Stimulated activated CD4-positive, alpha-beta T cell treated with anti-CD3 and anti-CD28 coated beads, TNF-alpha, amount 100 ng/mL, for 1 hour (primary cell): ENCODE measurements around the gene FXYD5.
"Not testable (repeated sequence)": the region's sequence is repeated elsewhere in the genome, so short reads cannot be mapped to it uniquely, and the experiment has no call there.

Source experiments
- DNase-seq, 3 donors: peaks; one replicate each; pipeline ENCODE4 v3.0.0-alpha.2; 2020; ENCODE audit warnings: low read depth in 3 of 3, low spot score in 1 of 3

Gene FXYD5

DNA sequence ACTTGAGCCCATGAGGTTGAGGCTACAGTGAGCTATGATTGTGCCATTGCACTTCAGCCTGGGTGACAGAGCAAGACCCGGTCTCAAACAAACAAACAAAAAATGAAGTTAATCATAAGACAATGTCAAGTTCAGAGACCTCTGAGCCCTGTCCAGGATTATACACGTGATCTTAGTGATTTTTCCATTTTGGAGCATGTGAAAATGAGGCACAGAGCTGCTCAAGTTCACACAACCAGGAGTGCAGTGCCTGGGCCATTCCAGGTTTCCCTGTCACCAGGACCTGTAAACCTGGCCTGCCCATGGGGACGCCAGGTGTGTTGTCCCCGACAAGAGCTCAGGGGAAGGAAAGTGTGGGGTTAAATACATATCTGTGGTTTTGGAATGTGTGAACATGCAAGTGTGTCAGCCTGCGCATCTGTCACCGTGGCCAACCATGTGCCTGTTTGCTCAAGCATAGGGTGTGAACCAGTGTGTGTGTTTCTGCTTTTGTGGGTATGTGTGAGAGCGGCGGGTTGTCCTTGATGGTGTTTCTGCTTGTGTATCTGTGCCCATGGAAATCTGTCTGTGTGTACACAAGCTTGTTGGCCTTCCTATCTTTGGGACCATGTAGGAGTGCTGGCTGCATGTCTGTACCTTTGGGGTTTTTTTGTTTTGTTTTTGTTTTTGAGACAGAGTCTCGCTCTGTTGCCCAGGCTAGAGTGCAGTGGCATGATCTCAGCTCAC is 17.4 kb upstream of the FXYD5 start:
- DNase-seq = no peak

- no peak for DNase-seq
Measured at GRCh38 chr19:35138305-35138892, 16.1 kb upstream of the FXYD5 start, which contains the start of gene FXYD1. TSS of gene FXYD1 (plus strand) at chr19:35138824. CDS start at chr19:35140080, 1,256 bp downstream.

DNA sequence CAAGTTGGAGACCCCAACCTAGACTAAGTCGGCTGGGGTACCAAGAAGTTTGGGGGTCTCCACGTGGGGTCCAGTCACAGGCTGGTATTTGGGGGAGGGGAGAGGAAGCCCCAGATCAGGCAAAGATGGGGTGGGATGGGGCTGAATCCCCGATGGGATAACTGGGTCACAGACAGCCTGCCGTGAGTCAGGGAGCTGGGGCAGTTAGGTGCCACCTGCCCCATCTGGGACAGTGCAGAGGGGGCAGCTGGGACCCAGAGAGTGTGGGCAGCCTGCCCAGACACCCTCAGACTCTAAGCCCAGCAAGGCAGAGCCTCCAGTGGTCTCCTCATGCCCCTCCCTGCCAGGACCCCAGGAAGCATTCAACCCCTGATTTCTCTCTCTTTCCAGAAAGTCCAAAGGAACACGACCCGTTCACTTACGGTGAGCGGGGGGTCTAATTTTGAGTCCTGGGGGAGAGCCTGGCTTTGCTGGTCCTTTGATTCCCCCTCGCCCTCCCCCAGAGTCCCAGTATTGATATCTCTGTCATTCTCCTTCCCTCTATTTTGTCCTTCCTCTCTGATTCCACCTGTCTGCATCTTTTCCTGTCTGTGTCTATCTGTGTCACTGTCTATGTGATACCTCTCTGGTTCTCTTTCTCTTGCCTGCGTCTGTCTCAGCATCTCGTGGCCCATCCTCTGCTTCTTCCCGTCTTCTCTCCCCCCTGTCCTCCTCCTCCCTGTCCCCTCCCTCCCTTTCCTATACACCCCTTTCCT is 14.2 kb upstream of the FXYD5 start:
- no peak for DNase-seq

- peak; percentile 92 to 99 (median 95) for DNase-seq
Measured at GRCh38 chr19:35140962-35141836, 13.3 kb upstream of the FXYD5 start.

DNA sequence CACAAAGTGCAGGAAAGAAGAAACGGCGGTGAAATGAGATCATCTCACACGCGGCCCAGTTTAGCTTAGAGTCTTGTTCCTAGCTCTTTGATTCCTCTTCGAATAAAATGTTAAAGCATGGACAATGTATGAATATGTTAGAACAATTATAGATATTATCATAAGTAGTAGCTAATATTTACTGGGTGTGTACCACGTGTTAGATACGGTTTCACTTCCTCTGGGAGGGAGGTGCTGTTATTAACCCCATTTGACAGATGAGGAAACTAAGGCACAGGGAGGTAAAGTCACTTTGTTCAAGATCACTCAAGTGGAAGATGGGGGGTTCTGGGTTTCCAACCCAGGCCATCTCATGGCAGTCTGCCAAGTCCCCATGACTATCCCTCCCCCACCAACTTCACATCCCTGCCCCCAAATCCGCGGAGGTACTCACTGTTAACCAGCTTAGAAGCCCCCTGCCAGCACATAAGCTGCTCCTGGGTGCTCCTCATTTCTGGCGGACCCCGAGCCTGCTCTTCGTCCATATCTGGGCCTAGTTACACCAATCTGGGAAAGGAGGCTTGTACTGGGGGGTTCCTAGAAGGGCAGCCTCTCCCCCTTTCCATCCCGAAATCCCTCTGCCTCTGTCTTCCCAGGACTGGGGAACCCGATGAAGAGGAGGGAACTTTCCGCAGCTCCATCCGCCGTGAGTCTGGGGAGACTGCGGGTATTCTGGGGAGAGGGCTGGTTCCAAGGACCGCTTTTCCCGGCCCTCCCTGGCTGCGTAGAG is 12.5 kb upstream of the FXYD5 start:
- DNase-seq = no peak

- DNase-seq = peak; percentile 58 to 62 (median 59)
Measured at GRCh38 chr19:35142606-35143230, 11.8 kb upstream of the FXYD5 start.

GRCh38 chr19:35143231-35143715 is 11.3 kb upstream of the FXYD5 start, which contains the start of gene FXYD7:
TSS of gene FXYD7 (plus strand) at chr19:35143255. CDS start at chr19:35143334, 79 bp downstream.
- no peak for DNase-seq

GRCh38 chr19:35143818-35144217 is 10.7 kb upstream of the FXYD5 start:
- no peak for DNase-seq

GRCh38 chr19:35144259-35144599 is 10.3 kb upstream of the FXYD5 start:
- no peak for DNase-seq

DNA sequence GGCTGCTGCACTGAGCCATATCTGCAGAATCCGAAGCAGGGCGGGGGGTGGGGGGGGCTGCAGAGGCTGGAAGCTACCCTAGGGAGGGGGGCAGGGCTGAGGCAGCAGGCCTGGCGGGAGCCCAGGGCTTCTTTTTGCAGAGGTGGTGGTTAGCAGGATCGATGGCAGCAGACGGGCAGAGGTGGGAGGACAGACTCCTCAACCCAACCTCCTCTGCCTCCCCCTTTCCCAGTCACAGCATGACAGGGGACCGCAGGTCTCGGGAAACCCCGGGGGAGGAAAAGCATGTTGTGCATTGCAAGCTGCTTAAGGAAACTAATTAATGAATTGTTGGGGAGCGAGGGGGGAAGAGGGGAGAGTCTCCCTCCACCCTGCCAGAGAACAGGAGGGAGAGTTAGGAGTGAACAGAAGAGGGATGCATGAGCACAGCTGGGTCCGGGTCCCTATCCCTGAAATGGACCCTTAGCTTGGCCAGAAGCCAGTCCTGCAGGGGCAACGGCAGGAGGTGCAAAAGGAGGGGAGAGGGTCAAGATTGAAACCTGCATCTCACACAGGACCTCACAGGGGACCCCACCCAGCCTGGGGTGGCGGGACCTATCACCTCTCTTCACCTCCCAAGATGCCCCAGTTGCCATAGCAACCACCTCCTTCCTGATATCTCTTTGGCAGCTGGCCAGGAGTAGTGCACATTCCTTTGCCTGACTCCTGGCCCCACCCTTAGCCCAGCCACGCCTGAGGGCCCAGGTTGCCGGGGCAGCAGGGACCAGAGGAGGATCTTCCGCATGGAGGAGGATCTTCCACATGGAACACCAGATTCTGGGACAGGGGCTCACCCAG is 9.7 kb upstream of the FXYD5 start:
- DNase-seq = no peak

- DNase-seq = no peak
Measured at GRCh38 chr19:35146746-35147459, 7.6 kb upstream of the FXYD5 start.

DNA sequence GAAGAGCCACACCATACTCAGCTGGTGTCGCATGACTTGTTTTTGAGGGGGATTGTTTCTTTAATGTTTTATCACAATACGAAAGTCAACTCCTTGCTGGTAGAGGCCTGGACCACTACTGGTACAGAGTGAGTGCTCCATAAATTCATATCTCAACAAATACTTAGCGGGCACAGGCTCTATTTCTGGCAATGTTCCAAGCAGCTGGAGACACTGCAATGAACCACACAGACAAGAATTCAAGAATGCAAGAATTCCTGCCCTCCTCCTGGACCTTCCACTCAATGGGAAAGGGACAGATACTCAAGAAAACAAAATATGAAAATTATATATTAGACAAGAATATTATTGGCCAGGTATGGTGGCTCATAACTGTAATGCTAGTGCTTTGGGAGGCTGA is 5.1 kb upstream of the FXYD5 start:
- no peak for DNase-seq

GRCh38 chr19:35150445-35150844 is 4.1 kb upstream of the FXYD5 start:
- no peak for DNase-seq

DNA sequence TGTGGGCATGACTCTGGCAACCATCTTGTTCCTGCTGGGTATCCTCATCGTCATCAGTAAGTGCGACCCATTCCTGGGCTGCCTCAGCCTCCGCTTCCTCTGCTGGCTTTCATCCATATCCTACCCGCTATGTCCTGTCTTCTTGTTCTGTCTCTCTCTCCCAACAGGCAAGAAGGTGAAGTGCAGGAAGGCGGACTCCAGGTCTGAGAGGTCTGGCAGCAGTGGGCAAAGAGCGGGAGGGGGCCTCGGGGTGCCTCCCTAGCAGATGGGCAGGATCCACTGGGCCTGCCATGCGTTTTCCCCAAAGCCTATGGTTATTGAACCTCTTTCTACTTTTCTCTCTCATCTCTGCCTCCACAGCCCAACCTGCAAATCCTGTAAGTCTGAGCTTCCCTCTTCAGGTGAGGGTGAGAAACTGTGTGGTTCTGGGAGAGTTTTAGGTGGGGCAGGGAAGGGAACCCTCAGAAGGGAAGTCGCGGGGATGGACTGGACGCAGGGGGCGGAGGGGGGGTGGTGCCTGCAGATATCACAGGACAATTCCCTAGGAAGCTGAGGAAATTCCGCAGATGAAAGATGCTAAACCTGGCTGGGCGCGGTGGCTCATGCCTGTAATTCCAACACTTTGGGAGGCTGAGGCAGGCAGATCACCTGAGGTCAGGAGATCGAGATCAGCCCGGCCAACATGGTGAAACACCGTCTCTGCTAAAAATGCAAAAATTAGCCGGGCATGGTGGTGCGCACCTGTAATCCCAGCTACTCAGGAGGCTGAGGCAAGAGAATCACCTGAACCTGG is 3.1 kb upstream of the FXYD5 start:
- DNase-seq = no peak

DNA sequence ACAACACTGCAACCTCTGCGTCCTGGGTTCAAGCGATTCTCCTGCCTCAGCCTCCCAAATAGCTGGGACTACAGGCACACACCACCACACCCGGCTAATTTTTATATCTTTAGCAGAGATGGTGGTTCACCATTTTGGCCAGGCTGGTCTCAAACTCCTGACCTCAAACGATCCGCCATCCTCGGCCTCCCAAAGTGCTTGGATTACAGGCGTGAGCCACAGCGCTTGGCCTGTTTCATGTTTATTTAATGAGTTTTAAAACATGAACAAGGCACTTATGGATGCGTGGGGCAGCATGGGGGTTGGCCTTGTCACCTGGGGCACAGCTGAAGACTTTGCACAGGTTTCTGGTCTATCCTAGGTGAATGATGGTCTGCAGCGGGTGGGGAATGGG is 1.4 kb upstream of the FXYD5 start:
- not testable (repeated sequence) for DNase-seq

DNA sequence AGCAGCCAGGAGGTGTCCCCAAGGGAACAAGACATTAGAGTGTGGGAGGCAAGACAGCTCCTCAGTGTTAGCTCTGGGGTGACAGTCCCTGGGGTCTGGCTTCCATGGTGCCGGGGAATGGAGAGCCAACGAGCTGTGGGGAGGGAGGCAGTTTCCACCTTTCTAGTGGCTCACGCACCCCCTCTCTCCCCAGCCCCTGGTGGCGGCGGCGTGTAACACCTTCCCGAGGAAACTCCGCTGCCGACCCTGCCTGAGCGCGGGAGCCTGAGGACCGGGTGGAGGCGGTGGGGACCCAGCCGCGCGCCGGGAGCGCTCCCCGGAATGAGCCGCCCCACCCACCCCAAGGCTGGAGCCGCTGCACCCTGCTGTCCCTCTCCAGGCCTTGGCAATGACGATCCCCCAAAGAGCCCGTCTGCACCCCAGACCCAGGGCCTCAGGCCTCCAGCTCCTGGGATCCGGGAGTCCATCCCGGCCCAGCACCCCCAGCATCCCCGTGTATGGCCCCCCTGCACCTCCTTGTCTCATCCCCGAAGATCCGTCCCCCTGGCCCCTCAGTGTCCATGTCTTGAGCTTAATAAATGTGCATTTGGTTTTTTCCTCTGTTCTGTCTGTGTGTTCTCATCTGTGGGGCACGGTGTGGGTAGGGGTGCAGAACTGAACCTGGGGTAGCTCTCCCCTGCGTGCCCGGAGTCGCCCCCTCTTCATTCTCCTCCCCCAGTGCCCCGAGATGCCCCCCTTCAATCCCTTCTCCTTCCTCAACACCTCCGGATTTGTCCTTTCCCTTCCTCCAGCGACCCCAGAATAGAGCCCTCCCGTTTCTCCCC is 622 bp upstream of the FXYD5 start:
- peak; percentile 42 to 65 (median 64) for DNase-seq

GRCh38 chr19:35155441-35155840 is 906 bp downstream of the FXYD5 start:
- no peak for DNase-seq
